Stimulated activated CD4-positive, alpha-beta T cell treated with anti-CD3 and anti-CD28 coated beads, Interleukin-15, amount 100 ng/mL, for 1 hour (primary cell): Measurements from ENCODE around the gene RAB3GAP1.
"Not testable (repeated sequence)": the region's sequence is repeated elsewhere in the genome, so short reads cannot be mapped to it uniquely, and the experiment has no call there.

ENCODE experiments used
- DNase-seq, 2 donors: peaks; one replicate each; pipeline ENCODE4 v3.0.0-alpha.2; 2020; ENCODE audit warnings: low read depth in 1 of 2, low spot score in 1 of 2

Gene RAB3GAP1

GRCh38 chr2:135052997-135053474, 944 bp downstream of the RAB3GAP1 start:
- DNase-seq, result no peak

DNA sequence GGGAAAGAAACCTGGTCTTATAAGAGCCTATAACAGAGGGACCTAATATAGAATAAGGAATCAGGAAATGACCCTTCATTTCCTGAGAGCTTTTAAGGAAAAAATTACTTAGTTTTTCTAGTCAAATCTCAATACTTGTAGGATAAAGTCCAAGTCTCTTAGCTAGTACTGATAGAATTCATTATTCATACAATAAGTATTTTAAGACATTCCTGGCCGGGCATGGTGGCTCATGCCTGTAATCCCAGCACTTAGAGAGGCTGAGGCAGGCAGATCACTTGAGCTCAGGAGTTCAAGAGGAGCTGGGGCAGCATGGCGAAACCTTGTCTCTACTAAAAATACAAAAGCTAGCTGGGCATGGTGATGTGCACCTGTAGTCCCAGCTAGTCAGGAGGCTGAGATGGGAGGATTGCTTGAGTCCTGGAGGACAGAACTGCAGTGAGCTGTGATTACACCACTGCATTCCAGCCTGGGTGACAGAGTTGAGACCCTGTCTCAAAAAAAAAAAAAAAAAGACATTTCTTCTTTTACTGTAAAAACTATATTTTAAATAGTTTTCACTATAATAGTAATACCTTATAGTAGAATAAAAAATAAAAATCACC, 3.2 kb downstream of the RAB3GAP1 start:
- no peak for DNase-seq

DNA sequence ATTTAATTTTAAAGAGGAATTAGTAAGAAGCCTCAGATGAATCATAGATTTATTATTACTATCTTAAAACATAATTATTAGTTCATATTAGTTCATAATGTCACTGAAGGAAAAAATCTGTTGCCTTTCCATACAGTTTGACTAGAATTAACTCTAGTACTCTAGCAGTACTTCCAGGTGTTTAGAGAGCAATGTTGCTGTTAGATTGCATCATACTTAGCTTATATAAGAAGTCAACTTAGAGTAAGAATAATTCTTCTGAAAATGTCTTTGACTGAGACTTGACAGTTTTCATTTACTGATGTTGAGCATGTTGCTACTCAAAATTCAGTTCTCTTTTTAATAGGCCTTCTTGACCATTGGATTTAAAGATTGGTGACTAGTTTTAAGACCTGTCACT, 4.7 kb downstream of the RAB3GAP1 start:
- no peak for DNase-seq

- no peak for DNase-seq
These were observed 7.5 kb downstream of the RAB3GAP1 start for GRCh38 chr2:135059577-135059976.

- no peak for DNase-seq
These were observed 11.1 kb downstream of the RAB3GAP1 start for GRCh38 chr2:135063210-135063609.

- DNase-seq, result no peak
These were observed 12.1 kb downstream of the RAB3GAP1 start for GRCh38 chr2:135064149-135064548.

GRCh38 chr2:135066710-135067109, 14.6 kb downstream of the RAB3GAP1 start:
- DNase-seq, result no peak

GRCh38 chr2:135072125-135072997, 20.3 kb downstream of the RAB3GAP1 start:
- DNase-seq, result no peak

DNA sequence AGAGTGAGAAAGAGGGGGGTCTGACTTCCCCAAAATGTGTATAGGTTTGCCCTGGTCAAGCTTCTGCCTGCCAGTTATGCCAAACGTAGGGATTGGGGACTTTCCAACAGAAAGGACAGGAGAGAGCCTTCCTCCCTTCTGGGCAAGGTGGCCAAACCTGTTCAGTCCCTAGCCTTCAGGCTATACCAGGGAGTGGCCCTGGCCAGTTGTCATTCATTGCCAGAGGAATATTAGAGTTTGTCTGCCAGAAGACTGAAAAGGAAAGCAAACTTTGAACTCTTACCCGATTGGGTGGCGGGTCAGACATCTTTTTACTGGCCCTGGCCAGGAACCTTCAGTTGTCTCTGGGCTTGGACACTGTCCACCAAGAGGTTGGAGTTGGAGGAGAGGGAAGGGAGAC, 22.1 kb downstream of the RAB3GAP1 start:
- no peak for DNase-seq

GRCh38 chr2:135076556-135076955, 24.5 kb downstream of the RAB3GAP1 start:
- DNase-seq, result no peak

- no peak for DNase-seq
These were observed 26.3 kb downstream of the RAB3GAP1 start for GRCh38 chr2:135078417-135078816.

- DNase-seq, result no peak
These were observed 34.1 kb downstream of the RAB3GAP1 start for GRCh38 chr2:135086222-135086621.

DNA sequence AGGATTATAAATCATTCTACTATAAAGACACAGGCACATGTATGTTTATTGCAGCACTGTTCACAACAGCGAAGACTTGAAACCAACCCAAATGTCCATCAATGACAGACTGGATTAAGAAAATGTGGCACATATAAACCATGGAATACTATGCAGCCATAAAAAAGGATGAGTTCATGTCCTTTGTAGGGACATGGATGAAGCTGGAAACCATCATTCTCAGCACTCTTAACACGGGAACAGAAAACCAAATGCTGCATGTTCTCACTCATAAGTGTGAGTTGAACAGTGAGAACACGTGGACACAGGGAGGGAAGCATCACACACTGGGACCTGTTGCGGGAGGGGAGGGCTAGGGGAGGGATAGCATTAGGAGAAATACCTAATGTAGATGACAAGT, 37.5 kb downstream of the RAB3GAP1 start:
- not testable (repeated sequence) for DNase-seq

- DNase-seq, result no peak
These were observed 39.6 kb downstream of the RAB3GAP1 start for GRCh38 chr2:135091681-135092080.

DNA sequence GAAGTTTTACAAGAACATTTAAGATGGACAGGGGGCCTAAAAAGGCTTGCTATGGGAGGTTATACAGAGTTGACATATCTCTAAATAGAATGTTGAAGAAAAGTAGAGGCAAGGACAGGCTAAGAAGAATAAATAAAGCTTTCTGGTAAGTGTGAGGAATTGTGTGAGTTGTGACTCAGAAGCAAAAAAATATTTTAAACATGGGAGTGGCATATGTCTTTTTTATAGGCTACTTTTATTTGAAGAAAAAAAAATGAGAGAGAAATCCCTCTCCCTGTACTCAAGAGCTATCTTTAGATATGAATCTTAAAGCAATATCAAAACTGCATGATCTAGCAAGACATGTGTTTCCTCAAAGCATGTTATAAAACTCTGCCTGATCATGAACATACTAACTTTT, 41.1 kb downstream of the RAB3GAP1 start:
- DNase-seq, result no peak

DNA sequence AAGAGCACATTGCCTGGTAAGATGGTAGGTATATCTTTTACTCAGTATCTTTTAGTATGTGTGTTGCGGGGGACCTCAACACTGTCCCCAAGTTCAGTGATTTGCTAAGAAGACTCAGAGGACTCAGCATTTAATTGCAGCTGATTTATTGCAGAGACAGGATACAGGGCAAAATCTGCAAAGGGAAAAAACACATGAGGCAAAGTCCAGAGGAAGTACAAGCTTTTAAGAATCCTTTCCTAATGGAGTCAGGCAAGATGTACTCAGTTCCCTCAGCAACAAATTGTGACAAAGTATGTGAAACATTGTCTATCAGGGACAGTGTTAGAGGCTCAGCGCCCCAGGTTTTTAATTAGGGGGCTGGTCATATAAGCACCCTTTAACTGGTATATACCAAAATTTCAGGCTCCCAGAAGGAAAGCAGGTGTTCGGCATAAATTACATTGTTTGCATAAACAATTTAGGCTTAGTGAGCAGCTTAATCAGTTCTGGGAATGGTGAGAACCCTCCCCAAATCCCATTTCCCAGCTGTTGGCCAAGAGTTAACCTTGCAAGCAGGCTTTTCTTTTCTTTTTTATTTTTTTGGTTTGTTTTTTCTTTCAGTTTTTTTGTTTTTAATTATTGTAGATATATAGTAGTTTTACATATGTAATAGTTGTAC, 41.7 kb downstream of the RAB3GAP1 start:
- DNase-seq, result no peak

GRCh38 chr2:135094508-135094907, 42.4 kb downstream of the RAB3GAP1 start:
- no peak for DNase-seq

- no peak for DNase-seq
These were observed 43.5 kb downstream of the RAB3GAP1 start for GRCh38 chr2:135095591-135095990.

DNA sequence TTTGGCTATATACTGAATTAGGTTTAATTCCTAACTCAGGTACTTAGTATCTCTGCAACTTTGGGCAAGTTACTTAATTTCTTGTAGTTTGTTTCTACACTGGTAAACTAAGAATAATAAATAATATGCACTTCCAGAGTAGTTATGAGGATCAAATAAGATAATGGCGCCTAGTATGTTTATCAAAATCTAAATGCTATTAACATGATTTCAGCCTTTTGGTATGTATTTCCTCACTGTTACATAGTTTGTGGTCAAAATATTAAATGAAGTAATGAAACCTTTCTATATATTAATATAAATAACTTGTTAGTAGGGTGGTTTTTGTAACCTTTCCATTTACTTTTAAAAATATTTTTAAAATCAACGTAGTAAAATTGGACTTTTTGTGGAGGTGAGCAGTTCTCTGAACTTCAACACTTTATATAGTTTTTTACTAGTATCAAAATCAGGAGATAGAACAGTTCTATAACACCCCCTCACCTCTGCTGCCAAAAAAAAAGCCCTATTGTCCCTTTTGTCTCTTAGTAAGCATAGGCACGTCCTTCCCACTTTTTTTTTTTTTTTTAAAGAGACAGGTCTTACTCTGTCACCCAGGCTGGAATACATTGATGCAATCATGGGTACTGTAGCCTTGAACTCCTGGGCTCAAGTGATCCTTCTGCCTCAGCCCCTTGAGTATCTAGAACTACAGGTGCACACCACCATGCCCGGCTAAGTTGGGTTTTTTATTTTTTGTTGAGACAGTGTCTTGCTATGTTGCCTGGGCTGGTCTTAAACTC, 44.8 kb downstream of the RAB3GAP1 start:
- DNase-seq, result no peak

GRCh38 chr2:135097532-135098231, 45.6 kb downstream of the RAB3GAP1 start:
- no peak for DNase-seq
